Mesothelial cell of epicardium (in vitro differentiated cells): Measurements from ENCODE around the gene SLC7A10. TPM values are rescaled to one million over a fixed set of nuclear protein-coding genes. Genes with fewer than 3 reads are reported as not detected.
"Not testable (repeated sequence)": the region's sequence is repeated elsewhere in the genome, so short reads cannot be mapped to it uniquely, and the experiment has no call there.

Experiments
- DNase-seq, 2 experiments: peaks; one replicate each; pipeline ENCODE4 v3.0.0; 2021; ENCODE audit warnings: low spot score in 2 of 2; ENCODE audit not compliant: unreplicated experiment in 2 of 2
- H3K27ac Mint-ChIP-seq: 2 replicates; pipeline ENCODE4 v1.8.0; 2021; ENCODE audit warnings: mixed read lengths
- H3K27me3 Mint-ChIP-seq: 2 replicates; pipeline ENCODE4 v1.8.0; 2021; ENCODE audit warnings: low read depth, mixed read lengths
- H3K36me3 Mint-ChIP-seq: 2 replicates; pipeline ENCODE4 v1.8.0; 2021; ENCODE audit warnings: mixed read lengths
- H3K4me1 Mint-ChIP-seq: 2 replicates; pipeline ENCODE4 v1.8.0; 2021; ENCODE audit warnings: mixed read lengths
- H3K4me3 Mint-ChIP-seq: 2 replicates; pipeline ENCODE4 v1.8.0; 2021; ENCODE audit warnings: mild to moderate bottlenecking, moderate library complexity, mixed read lengths
- H3K9me3 Mint-ChIP-seq: 2 replicates; pipeline ENCODE4 v1.8.0; 2021; ENCODE audit warnings: mixed read lengths
- CTCF ChIP-seq: fragments of 200-600 bp; sonication (generic); IDR thresholded peaks from one replicate; pipeline ENCODE4 v1.5.0; 2021; ENCODE audit warnings: antibody characterized with exemption; ENCODE audit not compliant: unreplicated experiment
- total RNA-seq: library from RNA; stranded (reverse); gene quantifications from 3 replicates; pipeline ENCODE4 v1.2.1, GENCODE V29; 2021

SLC7A10 gene
- total RNA-seq, 1 donor from 2014 or later: 0.92 TPM

GRCh38 chr19:33211794-33212435, 13.7 kb downstream of the SLC7A10 start:
- no peak overlapping the region for H3K27ac Mint-ChIP-seq
- no peaks in the 10 kb centered on the region for H3K9me3 Mint-ChIP-seq
- H3K4me1 Mint-ChIP-seq: peaks cover 2% of the 10 kb centered on the region
- no peak for DNase-seq
- H3K36me3 Mint-ChIP-seq: no peaks in the 10 kb centered on the region
- TF ChIP-seq CTCF: no peak
- peaks cover 2% of the 10 kb centered on the region for H3K27me3 Mint-ChIP-seq
- no peak overlapping the region for H3K4me3 Mint-ChIP-seq

GRCh38 chr19:33210266-33210940, 15.2 kb downstream of the SLC7A10 start:
- H3K27me3 Mint-ChIP-seq: peaks cover 2% of the 10 kb centered on the region
- H3K4me1 Mint-ChIP-seq: peaks cover 2% of the 10 kb centered on the region
- DNase-seq: no peak
- no peaks in the 10 kb centered on the region for H3K36me3 Mint-ChIP-seq
- no peak overlapping the region for H3K27ac Mint-ChIP-seq
- H3K4me3 Mint-ChIP-seq: no peak overlapping the region
- H3K9me3 Mint-ChIP-seq: no peaks in the 10 kb centered on the region
- TF ChIP-seq CTCF: no peak

- not testable (repeated sequence) for H3K36me3 Mint-ChIP-seq
Measured at GRCh38 chr19:33209850-33210230, 15.8 kb downstream of the SLC7A10 start.

GRCh38 chr19:33208904-33209849, 16.5 kb downstream of the SLC7A10 start:
- H3K4me1 Mint-ChIP-seq: no peaks in the 10 kb centered on the region
- no peaks in the 10 kb centered on the region for H3K27me3 Mint-ChIP-seq
- H3K27ac Mint-ChIP-seq: no peak overlapping the region
- TF ChIP-seq CTCF: no peak
- H3K36me3 Mint-ChIP-seq: no peaks in the 10 kb centered on the region
- H3K4me3 Mint-ChIP-seq: no peak overlapping the region
- no peaks in the 10 kb centered on the region for H3K9me3 Mint-ChIP-seq
- no peak for DNase-seq

More at GRCh38 chr19:33209850-33210230, 15.8 kb downstream of the SLC7A10 start:
- H3K4me1 Mint-ChIP-seq, H3K9me3 Mint-ChIP-seq, DNase-seq, H3K27ac Mint-ChIP-seq, H3K4me3 Mint-ChIP-seq, H3K27me3 Mint-ChIP-seq: not testable (repeated sequence)

GRCh38 chr19:33208371-33208895, 17.2 kb downstream of the SLC7A10 start:
- H3K27me3 Mint-ChIP-seq: no peaks in the 10 kb centered on the region
- no peak overlapping the region for H3K4me3 Mint-ChIP-seq
- H3K27ac Mint-ChIP-seq: no peak overlapping the region
- H3K4me1 Mint-ChIP-seq: no peaks in the 10 kb centered on the region
- no peaks in the 10 kb centered on the region for H3K9me3 Mint-ChIP-seq
- TF ChIP-seq CTCF: no peak
- H3K36me3 Mint-ChIP-seq: no peaks in the 10 kb centered on the region
- DNase-seq: no peak
